Cardiac muscle cell (in vitro differentiated cells and primary cell): ENCODE results near the gene ACOXL. TPM values are rescaled to one million over a fixed set of nuclear protein-coding genes. Genes with fewer than 3 reads are reported as not detected.

ENCODE experiments used
- DNase-seq, 2 donors: peaks; one replicate each; pipeline versions ENCODE4 v3.0.0 to v3.0.0-alpha.2; 2010 to 2017; ENCODE audit warnings: low read depth in 1 of 2, low spot score in 1 of 2
- H3K27ac ChIP-seq: fragments of 200-600 bp; sonication (generic); 2 replicates; pipeline ENCODE4 v1.5.1; 2016
- H3K27me3 ChIP-seq: fragments of 200-600 bp; sonication (generic); 2 replicates; pipeline ENCODE4 v1.6.0; 2016; ENCODE audit warnings: control low read depth
- H3K36me3 ChIP-seq: fragments of 200-600 bp; sonication (generic); 2 replicates; pipeline ENCODE4 v1.5.1; 2016; ENCODE audit warnings: control low read depth
- H3K4me1 ChIP-seq: fragments of 200-600 bp; sonication (generic); 2 replicates; pipeline ENCODE4 v1.8.1; 2017; ENCODE audit warnings: low read depth, mild to moderate bottlenecking, mixed run types
- H3K4me3 ChIP-seq: fragments of 200-600 bp; sonication (generic); 2 replicates; pipeline ENCODE4 v1.5.1; 2016; ENCODE audit warnings: mild to moderate bottlenecking
- H3K9me3 ChIP-seq: fragments of 200-600 bp; sonication (generic); 2 replicates; pipeline ENCODE4 v1.5.1; 2017; ENCODE audit warnings: low read depth, mild to moderate bottlenecking, control low read depth
- polyA plus RNA-seq: library from polyadenylated mRNA; unstranded; fragments of >200 nt; fragmentation: Nextera tagmentation; extraction: Ambion mirVana; gene quantifications from 2 replicates; pipeline ENCODE4 v1.2.1, GENCODE V29; 2016
- total RNA-seq: library from RNA; depleted of rRNA; stranded (reverse); fragments of >200 nt; gene quantifications from 2 replicates; pipeline ENCODE4 v1.2.3, GENCODE V29; 2016
- TF ChIP-seq, protein P1 (sequence below): IDR thresholded peaks from 2 replicates; pipeline ENCODE4 v1.5.1; 2012; ENCODE audit warnings: low read depth, mild to moderate bottlenecking, low read length

The ACOXL gene
- total and polyA plus RNA-seq, 2 experiments from 2014 or later: 0.89 to 2.4 TPM

DNA sequence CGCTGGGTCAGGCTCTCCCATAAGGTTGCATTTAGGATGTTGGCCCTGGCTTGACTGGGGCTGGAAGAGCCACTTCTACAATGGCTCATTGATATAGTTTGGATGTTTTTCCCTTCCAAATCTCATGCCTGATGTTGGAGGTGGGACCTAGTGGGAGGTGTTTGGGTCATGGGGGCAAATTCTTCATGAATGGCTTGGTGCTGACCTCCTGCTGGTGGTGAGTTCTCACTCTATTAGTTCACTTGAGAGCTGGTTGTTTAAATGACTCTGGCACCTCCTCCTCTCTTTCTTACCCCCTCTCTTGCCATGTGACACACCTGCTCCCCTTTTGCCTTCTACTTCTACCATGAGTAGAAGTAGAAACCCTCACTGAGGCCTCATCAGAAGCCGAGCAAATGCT, 20.5 kb downstream of the ACOXL start:
- Histone ChIP-seq H3K9me3 (no peaks in the 10 kb centered on the region), H3K36me3 (no peaks in the 10 kb centered on the region), H3K27me3 (no peaks in the 10 kb centered on the region), H3K4me1 (peaks cover 10% of the 10 kb centered on the region), H3K27ac (no peak overlapping the region), H3K4me3 (no peak overlapping the region)
- TF ChIP-seq, protein P1, sequence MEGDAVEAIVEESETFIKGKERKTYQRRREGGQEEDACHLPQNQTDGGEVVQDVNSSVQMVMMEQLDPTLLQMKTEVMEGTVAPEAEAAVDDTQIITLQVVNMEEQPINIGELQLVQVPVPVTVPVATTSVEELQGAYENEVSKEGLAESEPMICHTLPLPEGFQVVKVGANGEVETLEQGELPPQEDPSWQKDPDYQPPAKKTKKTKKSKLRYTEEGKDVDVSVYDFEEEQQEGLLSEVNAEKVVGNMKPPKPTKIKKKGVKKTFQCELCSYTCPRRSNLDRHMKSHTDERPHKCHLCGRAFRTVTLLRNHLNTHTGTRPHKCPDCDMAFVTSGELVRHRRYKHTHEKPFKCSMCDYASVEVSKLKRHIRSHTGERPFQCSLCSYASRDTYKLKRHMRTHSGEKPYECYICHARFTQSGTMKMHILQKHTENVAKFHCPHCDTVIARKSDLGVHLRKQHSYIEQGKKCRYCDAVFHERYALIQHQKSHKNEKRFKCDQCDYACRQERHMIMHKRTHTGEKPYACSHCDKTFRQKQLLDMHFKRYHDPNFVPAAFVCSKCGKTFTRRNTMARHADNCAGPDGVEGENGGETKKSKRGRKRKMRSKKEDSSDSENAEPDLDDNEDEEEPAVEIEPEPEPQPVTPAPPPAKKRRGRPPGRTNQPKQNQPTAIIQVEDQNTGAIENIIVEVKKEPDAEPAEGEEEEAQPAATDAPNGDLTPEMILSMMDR: no peak
- no peak for DNase-seq

DNA sequence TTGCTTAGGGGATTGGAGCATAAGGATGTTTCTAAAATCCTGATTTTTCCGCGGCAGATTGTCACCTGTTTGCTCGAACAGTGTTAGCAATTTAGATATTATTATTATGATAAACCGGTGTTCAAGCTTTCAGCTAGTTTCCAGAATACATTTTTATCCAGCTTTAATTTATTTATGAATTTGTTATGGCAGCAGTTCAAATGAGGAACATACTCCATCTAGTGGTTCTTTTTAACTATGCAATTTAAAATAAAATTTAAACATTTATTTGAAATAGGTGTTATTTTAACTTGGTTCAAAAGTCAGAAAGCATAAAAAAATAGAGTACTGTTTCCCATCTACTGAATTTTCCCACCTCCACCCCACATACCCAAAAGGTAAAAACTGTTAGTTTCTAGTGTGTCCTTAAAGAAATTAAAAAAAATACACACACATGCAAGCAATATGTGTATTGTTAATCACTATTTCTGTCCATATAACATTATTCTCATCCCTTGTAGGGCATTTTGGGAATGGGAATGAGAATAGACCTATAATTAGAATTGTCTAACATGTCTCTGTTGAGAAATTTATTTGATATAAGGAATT, 23.2 kb downstream of the ACOXL start:
- no peaks in the 10 kb centered on the region for H3K4me1 ChIP-seq
- H3K9me3 ChIP-seq: no peaks in the 10 kb centered on the region
- peak in 1 of 2 donors; percentile 30 for DNase-seq

DNA sequence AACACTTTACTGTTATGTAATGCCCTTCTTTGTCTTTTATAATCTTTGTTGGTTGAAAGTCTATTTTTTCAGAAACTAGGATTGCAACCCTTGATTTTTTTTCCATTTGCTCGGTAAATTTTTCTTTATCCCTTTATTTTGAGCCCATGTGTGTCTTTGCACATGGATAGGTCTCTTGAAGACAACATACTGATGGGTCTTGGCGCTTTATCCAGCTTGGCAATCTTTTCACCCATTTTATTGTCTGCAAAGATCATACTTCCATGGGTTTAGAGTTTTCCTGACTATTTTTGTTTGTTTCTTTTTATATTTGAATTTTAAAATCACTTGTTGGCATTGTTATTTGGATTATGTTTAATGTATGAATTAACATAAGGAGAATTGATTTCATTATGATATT, 27.0 kb downstream of the ACOXL start:
- Histone ChIP-seq H3K27ac (no peak overlapping the region), H3K4me1 (no peaks in the 10 kb centered on the region), H3K4me3 (no peak overlapping the region), H3K9me3 (no peaks in the 10 kb centered on the region), H3K36me3 (no peaks in the 10 kb centered on the region), H3K27me3 (no peaks in the 10 kb centered on the region)
- no peak for DNase-seq
- TF ChIP-seq, protein P1: no peak

More for the DNA sequence above, 23.2 kb downstream of the ACOXL start:
- Histone ChIP-seq H3K27me3 (no peaks in the 10 kb centered on the region), H3K36me3 (no peaks in the 10 kb centered on the region), H3K27ac (no peak overlapping the region), H3K4me3 (no peak overlapping the region)
- TF ChIP-seq, protein P1: peak; percentile 38

DNA sequence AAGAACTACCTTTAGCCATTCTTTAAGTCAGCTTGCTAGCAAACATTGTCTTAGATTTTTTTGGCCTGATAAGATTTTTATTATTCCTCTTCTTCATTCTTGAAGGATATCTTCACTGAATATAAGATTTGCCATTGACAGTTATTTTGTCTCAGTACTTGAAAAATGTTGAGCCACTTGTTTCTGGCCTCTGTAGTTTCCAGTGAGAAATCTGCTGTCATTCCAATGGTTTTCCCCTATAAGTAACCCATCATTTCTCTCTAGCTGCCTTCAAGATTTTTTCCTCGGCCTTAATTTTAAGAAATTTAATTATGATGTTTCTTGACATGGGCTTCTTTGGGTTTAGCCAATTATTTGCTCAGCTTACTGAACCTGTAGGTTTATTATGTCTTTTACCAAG, 32.6 kb downstream of the ACOXL start:
- H3K27ac ChIP-seq: no peak overlapping the region
- H3K4me1 ChIP-seq: no peaks in the 10 kb centered on the region
- H3K27me3 ChIP-seq: no peaks in the 10 kb centered on the region
- DNase-seq: no peak
- TF ChIP-seq, protein P1: no peak
- no peak overlapping the region for H3K4me3 ChIP-seq
- no peaks in the 10 kb centered on the region for H3K9me3 ChIP-seq
- H3K36me3 ChIP-seq: no peaks in the 10 kb centered on the region

DNA sequence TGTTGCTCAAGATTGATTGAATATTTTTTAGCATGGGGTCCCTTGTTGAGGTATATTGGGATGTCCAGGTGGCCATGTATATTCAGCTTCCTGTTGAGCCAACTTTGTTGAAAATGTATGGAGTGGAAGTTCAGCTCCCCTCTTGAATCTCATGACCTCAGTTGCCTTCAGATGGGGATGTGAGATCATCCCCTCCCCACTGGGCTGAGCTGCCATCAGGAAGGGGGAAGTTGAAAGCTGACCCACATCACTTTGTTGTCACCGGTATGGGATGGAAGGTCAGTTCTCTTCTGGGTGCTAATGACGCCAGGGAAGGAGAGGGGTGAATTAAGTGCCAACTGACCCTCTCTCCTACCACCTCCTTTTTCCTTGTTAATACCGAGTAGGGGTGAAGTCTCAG, 33.9 kb downstream of the ACOXL start:
- Histone ChIP-seq H3K27me3 (no peaks in the 10 kb centered on the region), H3K36me3 (no peaks in the 10 kb centered on the region), H3K27ac (no peak overlapping the region), H3K9me3 (no peaks in the 10 kb centered on the region), H3K4me1 (peaks cover 9% of the 10 kb centered on the region), H3K4me3 (no peak overlapping the region)
- TF ChIP-seq, protein P1: no peak
- DNase-seq: no peak
